ACC112 (cell line): ENCODE measurements around the gene ATAD3C.
"Not testable (repeated sequence)": the region's sequence is repeated elsewhere in the genome, so short reads cannot be mapped to it uniquely, and the experiment has no call there.

ENCODE experiments used
- H2AFZ ChIP-seq: fragments of 200-600 bp; sonication (generic); one replicate; pipeline ENCODE4 v1.6.0; 2017; ENCODE audit warnings: antibody characterized with exemption, low read length; ENCODE audit not compliant: unreplicated experiment
- H3K27ac ChIP-seq: fragments of 200-600 bp; sonication (generic); 2 replicates; pipeline ENCODE4 v1.5.1; 2014; ENCODE audit warnings: low read depth, mild to moderate bottlenecking, antibody characterized with exemption, low read length, moderate library complexity
- H3K27me3 ChIP-seq: fragments of 200-600 bp; sonication (generic); 2 replicates; pipeline ENCODE4 v1.6.1; 2014; ENCODE audit warnings: mild to moderate bottlenecking, antibody characterized with exemption, low read length, moderate library complexity, mixed read lengths; ENCODE audit not compliant: insufficient read depth
- H3K36me3 ChIP-seq: fragments of 200-600 bp; sonication (generic); 2 replicates; pipeline ENCODE4 v1.6.1; 2016; ENCODE audit warnings: mild to moderate bottlenecking, antibody characterized with exemption, low read length, moderate library complexity, mixed read lengths; ENCODE audit not compliant: insufficient read depth
- H3K4me1 ChIP-seq: fragments of 200-600 bp; sonication (generic); one replicate; pipeline ENCODE4 v1.6.1; 2016; ENCODE audit warnings: low read length, mixed read lengths; ENCODE audit not compliant: insufficient read depth, unreplicated experiment, control insufficient read depth
- H3K4me3 ChIP-seq: fragments of 200-600 bp; sonication (generic); 2 replicates; pipeline ENCODE4 v1.5.1; 2014; ENCODE audit warnings: mild to moderate bottlenecking, low read depth, low read length
- H3K79me2 ChIP-seq: fragments of 200-600 bp; sonication (generic); one replicate; pipeline ENCODE4 v1.6.0; 2016; ENCODE audit warnings: low read length; ENCODE audit not compliant: control insufficient read depth, unreplicated experiment, insufficient read depth

ATAD3C gene

DNA sequence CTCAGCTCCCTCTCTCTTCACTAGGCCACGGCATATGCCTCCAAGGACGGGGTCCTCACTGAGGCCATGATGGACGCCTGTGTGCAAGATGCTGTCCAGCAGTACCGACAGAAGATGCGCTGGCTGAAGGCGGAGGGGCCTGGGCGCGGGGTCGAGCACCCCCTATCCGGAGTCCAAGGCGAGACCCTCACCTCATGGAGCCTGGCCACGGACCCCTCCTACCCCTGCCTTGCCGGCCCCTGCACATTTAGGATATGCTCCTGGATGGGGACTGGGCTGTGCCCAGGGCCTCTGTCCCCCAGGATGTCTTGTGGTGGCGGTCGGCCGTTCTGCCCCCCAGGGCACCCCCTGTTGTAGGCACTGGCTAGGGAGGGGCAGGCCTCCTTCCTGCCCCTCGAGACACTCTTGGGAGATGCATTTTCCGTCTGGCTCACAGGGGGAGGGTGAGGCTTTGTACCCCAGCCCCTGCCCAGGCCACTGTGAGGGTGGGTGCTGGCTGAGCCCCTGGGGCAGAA is 46.0 kb downstream of the ATAD3C start:
- H3K79me2 ChIP-seq, H3K27me3 ChIP-seq, H3K27ac ChIP-seq, H3K4me1 ChIP-seq, H2AFZ ChIP-seq, H3K4me3 ChIP-seq: not testable (repeated sequence)
- peaks cover 26% of the 10 kb centered on the region for H3K36me3 ChIP-seq

DNA sequence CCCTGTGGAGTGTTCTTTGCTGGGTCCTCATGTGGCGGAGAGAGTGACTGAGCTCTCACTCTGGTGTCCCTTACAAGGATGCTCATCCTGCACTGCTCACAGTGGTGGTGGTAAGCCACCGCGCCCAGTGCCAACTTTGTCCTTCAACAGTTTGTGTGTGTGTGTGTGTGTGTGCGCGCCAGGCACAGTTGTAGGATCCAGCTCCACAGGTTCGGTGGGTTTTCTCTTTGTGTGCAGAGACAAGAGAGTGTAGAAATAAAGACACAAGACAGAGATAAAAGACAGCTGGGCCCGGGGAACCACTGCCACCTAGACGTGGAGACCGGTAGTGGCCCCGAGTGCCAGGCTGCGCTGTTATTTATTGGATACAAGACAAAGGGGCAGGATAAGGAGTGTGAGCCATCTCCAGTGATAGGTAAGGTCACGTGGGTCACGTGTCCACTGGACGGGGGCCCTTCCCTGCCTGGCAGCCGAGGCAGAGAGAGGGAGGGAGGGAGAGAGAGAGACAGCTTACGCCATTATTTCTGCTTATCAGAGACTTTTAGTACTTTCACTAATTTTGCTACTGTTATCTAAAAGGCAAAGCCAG is 55.4 kb downstream of the ATAD3C start:
- H2AFZ ChIP-seq, H3K36me3 ChIP-seq, H3K79me2 ChIP-seq, H3K4me3 ChIP-seq, H3K27me3 ChIP-seq, H3K4me1 ChIP-seq: not testable (repeated sequence)
- peak overlapping the region; percentile 24; the same call in 1 of the 2 replicates for H3K27ac ChIP-seq

DNA sequence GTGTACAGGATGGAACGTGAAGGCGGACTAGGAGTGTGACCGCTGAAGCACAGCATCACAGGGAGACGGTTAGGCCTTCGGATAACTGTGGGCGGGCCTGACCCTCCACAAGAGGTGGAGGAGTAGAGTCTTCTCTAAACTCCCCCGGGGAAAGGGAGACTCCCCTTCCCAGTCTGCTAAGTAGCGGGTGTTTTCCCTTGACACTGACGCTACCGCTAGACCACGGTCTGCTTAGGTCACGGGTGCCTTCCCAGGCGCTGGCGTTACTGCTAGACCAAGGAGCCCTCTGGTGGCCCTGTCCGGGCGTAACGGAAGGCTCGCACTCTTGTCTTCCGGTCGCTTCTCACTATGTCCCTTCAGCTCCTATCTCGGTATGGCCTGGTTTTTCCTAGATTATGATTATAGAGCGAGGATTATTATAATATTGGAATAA is 55.9 kb downstream of the ATAD3C start:
- H3K4me1 ChIP-seq, H3K36me3 ChIP-seq, H3K4me3 ChIP-seq, H3K27me3 ChIP-seq, H3K79me2 ChIP-seq, H2AFZ ChIP-seq: not testable (repeated sequence)
- peak overlapping the region; percentile 24; the same call in 1 of the 2 replicates for H3K27ac ChIP-seq

DNA sequence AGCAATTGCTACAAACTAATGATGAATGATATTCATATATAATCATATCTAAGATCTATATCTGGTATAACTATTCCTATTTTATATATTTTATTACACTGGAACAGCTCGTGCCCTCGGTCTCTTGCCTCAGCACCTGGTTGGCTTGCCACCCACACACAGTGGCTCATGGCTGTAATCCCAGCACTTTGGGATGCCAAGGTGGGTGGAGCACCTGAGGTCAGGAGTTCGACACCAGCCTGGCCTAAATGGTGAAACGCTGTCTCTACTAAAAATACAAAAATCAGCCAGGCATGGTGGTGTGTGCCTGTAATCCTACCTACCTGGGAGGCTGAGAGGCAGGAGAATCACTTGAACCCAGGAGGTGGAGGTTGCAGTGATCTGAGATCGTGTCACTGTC is 56.3 kb downstream of the ATAD3C start:
- not testable (repeated sequence) for H3K79me2 ChIP-seq, H2AFZ ChIP-seq, H3K36me3 ChIP-seq, H3K27ac ChIP-seq, H3K4me1 ChIP-seq, H3K4me3 ChIP-seq, H3K27me3 ChIP-seq

DNA sequence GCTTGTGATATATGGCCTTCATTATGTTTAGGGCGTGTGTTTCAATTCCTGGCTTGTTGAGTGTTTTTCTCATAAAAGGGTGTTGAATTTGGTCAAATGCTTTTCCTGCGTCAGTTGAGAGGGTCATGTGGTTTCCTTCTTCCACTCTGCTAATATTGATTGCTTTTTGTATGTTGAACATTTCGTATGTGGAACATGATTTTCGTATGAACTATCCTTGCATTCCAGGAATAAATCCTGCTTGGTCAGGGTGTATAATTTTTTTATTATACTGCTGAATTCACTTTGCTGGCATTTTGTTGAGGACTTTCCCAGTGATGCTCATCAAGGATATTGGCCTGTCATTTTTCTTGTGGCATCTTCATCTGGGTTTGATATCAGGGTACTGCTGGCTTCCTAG is 57.8 kb downstream of the ATAD3C start:
- Histone ChIP-seq H3K4me3 (no peak overlapping the region), H3K79me2 (no peaks in the 10 kb centered on the region), H3K4me1 (no peaks in the 10 kb centered on the region), H2AFZ (no peak overlapping the region), H3K27ac (no peak overlapping the region), H3K36me3 (no peaks in the 10 kb centered on the region), H3K27me3 (no peaks in the 10 kb centered on the region)

DNA sequence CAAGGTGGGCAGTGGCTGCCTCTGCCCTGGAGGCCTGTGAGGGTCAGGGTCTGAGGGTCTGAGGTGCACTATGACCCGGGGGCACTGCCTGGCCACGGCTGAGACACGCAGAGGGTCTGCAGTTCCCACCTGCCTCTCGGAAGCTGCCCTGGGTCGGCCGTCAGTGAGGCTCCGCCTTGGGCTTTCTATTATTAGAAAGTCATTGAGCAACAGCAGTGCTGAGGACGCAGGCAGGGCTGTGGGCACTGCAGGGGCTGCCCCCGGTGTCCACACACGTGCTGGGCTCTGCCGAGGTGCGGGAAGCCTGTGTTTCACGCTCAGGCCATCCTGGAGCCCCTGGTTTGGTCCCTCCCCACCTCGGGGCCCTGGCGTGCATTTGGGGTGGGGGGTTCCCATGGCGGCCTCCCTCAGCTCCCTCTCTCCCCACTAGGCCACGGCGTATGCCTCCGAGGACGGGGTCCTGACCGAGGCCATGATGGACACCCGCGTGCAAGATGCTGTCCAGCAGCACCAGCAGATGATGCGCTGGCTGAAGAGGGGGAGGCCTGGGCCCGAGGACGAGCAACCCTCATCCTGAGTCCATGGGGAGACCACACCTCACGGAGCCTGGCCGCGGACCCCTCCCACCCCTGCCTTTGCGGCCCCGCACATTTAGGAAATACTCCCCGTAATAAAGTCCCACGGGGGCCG is 59.4 kb downstream of the ATAD3C start:
- H3K4me1 ChIP-seq, H3K27me3 ChIP-seq, H3K79me2 ChIP-seq, H2AFZ ChIP-seq, H3K36me3 ChIP-seq, H3K4me3 ChIP-seq, H3K27ac ChIP-seq: not testable (repeated sequence)

DNA sequence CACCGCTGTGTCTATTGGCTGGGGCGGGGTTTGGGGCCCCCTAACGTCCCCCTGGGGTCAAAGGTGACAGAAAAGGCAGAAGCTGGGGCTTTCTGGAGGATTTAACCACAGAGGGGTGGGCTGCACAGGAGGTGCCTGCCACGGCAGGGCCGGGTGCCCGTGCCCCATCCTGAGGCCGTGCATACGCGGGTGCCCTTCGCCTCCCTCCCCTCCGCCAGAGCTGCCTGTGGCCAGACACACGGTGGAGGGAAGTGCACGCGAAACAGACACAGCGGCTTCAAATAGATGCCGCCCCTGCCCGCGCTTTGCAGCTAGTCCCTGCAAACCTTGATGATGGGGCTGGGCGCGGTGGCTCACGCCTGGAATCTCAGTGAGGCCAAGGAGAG is 60.0 kb downstream of the ATAD3C start:
- peaks cover 14% of the 10 kb centered on the region for H3K79me2 ChIP-seq
- H3K27me3 ChIP-seq, H3K4me1 ChIP-seq, H3K4me3 ChIP-seq, H3K27ac ChIP-seq, H2AFZ ChIP-seq, H3K36me3 ChIP-seq: not testable (repeated sequence)

DNA sequence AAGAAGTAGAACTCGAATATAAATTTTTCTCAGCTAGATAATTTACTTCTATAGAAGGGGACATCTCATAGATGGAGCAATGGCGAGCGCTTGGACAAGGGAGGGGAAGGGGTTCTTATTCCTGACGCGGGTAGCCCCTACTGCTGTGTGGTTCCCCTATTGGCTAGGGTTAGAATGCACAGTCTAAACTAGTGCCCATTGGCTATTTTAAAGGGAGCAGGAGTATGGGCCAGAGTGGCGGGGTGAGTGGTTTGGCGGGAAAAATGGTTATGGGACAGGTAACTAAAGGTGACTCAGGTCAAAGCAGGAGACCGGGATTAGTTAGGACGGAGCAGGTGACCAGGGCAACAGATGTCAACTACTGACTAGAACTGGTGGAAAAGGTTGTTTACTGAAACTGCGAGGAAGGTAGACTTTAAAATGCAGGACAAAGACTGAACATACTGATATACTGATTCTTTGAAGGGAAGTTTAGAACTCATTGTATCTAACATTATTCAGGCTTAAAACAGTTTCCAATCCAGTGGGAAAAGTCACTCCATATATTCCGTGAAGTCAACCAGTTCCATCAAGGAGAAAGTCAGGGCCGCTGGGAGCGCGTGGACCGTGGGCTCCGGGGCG is 61.5 kb downstream of the ATAD3C start:
- Histone ChIP-seq H2AFZ (peak overlapping the region; percentile 82), H3K79me2 (peaks cover 25% of the 10 kb centered on the region), H3K27me3 (no peaks in the 10 kb centered on the region), H3K4me1 (no peaks in the 10 kb centered on the region), H3K27ac (peak overlapping the region; percentile 86), H3K4me3 (peak overlapping the region; percentile 90), H3K36me3 (peaks cover 3% of the 10 kb centered on the region; the same call in 1 of the 2 replicates)

DNA sequence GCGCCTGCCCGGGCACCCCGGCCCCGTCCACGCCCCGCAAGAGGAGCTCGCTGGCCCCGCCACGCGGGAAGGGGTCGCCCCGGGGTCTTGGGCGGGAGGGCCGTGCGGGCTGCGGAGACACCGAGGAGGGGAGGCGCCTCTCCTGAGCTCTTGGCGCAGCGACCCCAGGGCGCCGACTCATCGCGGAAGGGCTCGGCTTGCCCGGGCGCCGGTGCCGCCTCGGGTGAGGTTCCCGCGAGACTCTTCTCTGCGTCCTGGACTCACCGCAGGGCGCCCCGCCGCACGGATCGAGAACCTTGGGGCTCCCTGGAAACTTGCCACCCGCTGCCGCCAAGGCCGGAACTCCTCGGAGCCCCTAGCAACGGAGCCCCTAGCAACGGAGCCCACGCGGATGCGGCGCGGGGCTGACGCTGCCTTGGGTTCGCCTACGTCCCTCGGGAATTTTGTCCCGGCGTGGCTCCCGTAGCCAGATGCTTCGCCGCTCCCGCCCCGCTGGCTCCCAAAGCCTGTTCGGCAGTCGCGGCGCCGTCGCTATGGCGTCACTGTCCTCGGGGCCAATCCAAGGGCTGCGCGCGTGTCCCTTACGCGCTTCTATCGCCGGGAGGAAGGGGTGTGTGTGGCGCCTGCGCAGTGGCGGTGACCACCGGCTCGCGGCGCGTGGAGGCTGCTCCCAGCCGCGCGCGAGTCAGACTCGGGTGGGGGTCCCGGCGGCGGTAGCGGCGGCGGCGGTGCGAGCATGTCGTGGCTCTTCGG is 62.2 kb downstream of the ATAD3C start, which contains the start of gene ATAD3A:
Gene ATAD3A (plus strand): TSS at position 630 of the 753 bp plus-strand sequence. CDS start 107 bp downstream, at position 737.
- peak within 1 kb of the TSS; percentile 82 for H2AFZ ChIP-seq
- H3K27ac ChIP-seq: peak within 1 kb of the TSS; percentile 86
- no peaks in the 10 kb centered on the region for H3K4me1 ChIP-seq
- no peaks in the 10 kb centered on the region for H3K27me3 ChIP-seq
- H3K4me3 ChIP-seq: peak within 1 kb of the TSS; percentile 90
- H3K79me2 ChIP-seq: peaks cover 25% of the 10 kb centered on the region
- peaks cover 3% of the 10 kb centered on the region; the same call in 1 of the 2 replicates for H3K36me3 ChIP-seq

DNA sequence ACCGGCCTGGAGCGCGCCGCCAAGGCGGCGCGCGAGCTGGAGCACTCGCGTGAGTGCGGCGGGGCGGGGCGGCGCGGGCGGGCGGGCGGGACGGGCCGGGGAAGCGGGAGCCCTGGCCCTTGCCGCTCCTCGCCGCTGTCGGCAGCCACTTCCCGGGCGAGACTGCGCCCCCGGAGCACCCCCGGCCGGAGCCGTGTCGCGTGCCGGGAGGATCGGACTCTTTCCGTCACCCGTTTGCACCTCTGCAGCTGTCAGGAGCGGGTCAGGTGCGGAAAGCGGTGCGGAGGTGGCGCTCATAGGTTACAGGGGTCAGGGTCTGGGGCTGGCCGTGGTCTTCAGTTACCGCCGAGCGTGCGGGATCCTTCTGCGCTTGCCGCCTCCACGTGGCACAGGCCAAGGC is 62.9 kb downstream of the ATAD3C start:
- not testable (repeated sequence) for H3K27ac ChIP-seq, H3K27me3 ChIP-seq, H3K36me3 ChIP-seq

More for the DNA sequence above, 62.9 kb downstream of the ATAD3C start:
- peaks cover 25% of the 10 kb centered on the region for H3K79me2 ChIP-seq
- not testable (repeated sequence) for H3K4me1 ChIP-seq, H2AFZ ChIP-seq
- H3K4me3 ChIP-seq: peak overlapping the region; percentile 90
